WTC11 (cell line): ENCODE results near the gene NKX6-1. TPM values are rescaled to one million over a fixed set of nuclear protein-coding genes. Genes with fewer than 3 reads are reported as not detected.
A peak's percentile ranks its signal among the peaks of the same experiment; 100 is the strongest.

Experiments used
- ATAC-seq: fragments of 200-7000 bp; cut with Tn5 transposase; 2 replicates; pipeline ENCODE4 v1.10.0; 2021; ENCODE audit warnings: mild to moderate bottlenecking, moderate library complexity
- Bru-seq: library from RNA; stranded (reverse); fragments of 400-500 nt; gene quantifications from one replicate; lab custom pipeline; 2021; lab: Mats Ljungman, UMichigan
- CTCF ChIA-PET: fragments of 300-600 bp; sonication (Branson Sonifier 250); formaldehyde crosslinking; loops from one replicate; lab custom pipeline; 2021; ENCODE audit warnings: antibody characterized with exemption; lab: Charles Lee
- POLR2A ChIA-PET: fragments of 350-600 bp; sonication (Branson Sonifier 250); formaldehyde crosslinking; loops from one replicate; lab custom pipeline; 2021; ENCODE audit warnings: antibody characterized with exemption; lab: Charles Lee
- DNase-seq: peaks from one replicate; pipeline ENCODE4 v3.0.0; 2021; ENCODE audit warnings: low spot score
- H3K27ac Mint-ChIP-seq: 2 replicates; pipeline ENCODE4 v1.8.0; 2021; ENCODE audit warnings: mixed read lengths
- H3K27me3 Mint-ChIP-seq: 2 replicates; pipeline ENCODE4 v1.8.0; 2021; ENCODE audit warnings: low read depth, mild to moderate bottlenecking, moderate library complexity, mixed read lengths
- H3K36me3 Mint-ChIP-seq: 2 replicates; pipeline ENCODE4 v1.8.0; 2021; ENCODE audit warnings: mixed read lengths
- H3K4me1 Mint-ChIP-seq: 2 replicates; pipeline ENCODE4 v1.8.0; 2022; ENCODE audit warnings: mixed read lengths
- H3K4me3 Mint-ChIP-seq: 2 replicates; pipeline ENCODE4 v1.8.0; 2021; ENCODE audit warnings: mild to moderate bottlenecking, moderate library complexity, mixed read lengths
- H3K9me3 Mint-ChIP-seq: 2 replicates; pipeline ENCODE4 v1.8.0; 2021; ENCODE audit warnings: mixed read lengths
- CREM ChIP-seq: sonication (generic); formaldehyde crosslinking; IDR thresholded peaks from 2 replicates; pipeline ENCODE4 v1.8.1; 2022; ENCODE audit warnings: mild to moderate bottlenecking, missing genetic modification reagents, moderate library complexity
- FOXJ3 ChIP-seq: sonication (generic); formaldehyde crosslinking; IDR thresholded peaks from 2 replicates; pipeline ENCODE4 v1.9.0; 2021; ENCODE audit warnings: missing genetic modification reagents, mild to moderate bottlenecking, borderline replicate concordance
- FOXK1 ChIP-seq: sonication (generic); formaldehyde crosslinking; IDR thresholded peaks from 2 replicates; pipeline ENCODE4 v1.8.0; 2022; ENCODE audit warnings: mild to moderate bottlenecking, moderate library complexity, missing genetic modification reagents
- JAZF1 ChIP-seq: fragments of 250-450 bp; sonication (Bioruptor Pico); IDR thresholded peaks from 2 replicates; pipeline ENCODE4 v1.9.0; 2021; ENCODE audit warnings: moderate library complexity, mild to moderate bottlenecking, inconsistent platforms
- NFYB ChIP-seq: sonication (generic); formaldehyde crosslinking; conservative IDR thresholded peaks from 2 replicates; pipeline ENCODE4 v1.8.0; 2022; ENCODE audit warnings: low read depth, missing genetic modification reagents
- RELA ChIP-seq: sonication (generic); formaldehyde crosslinking; IDR thresholded peaks from 2 replicates; pipeline ENCODE4 v1.8.1; 2022; ENCODE audit warnings: missing genetic modification reagents, mild to moderate bottlenecking, borderline replicate concordance
- SP1 ChIP-seq: sonication (generic); formaldehyde crosslinking; conservative IDR thresholded peaks from 2 replicates; pipeline ENCODE4 v1.8.1; 2022; ENCODE audit warnings: missing genetic modification reagents
- TEAD4 ChIP-seq: sonication (generic); formaldehyde crosslinking; IDR thresholded peaks from 2 replicates; pipeline ENCODE4 v1.8.0; 2022; ENCODE audit warnings: mild to moderate bottlenecking, missing genetic modification reagents
- ZNF317 ChIP-seq: sonication (generic); formaldehyde crosslinking; IDR thresholded peaks from 2 replicates; pipeline ENCODE4 v1.8.1; 2023; ENCODE audit warnings: low read depth, mild to moderate bottlenecking, moderate library complexity, missing genetic modification reagents, borderline replicate concordance
- ZNF396 ChIP-seq: fragments of 250-450 bp; sonication (Bioruptor Pico); IDR thresholded peaks from 2 replicates; pipeline ENCODE4 v1.8.0; 2021; ENCODE audit warnings: mild to moderate bottlenecking, moderate library complexity, borderline replicate concordance
- ZNF423 ChIP-seq: fragments of 250-450 bp; sonication (Bioruptor Pico); IDR thresholded peaks from 2 replicates; pipeline ENCODE4 v2.1.2; 2022; ENCODE audit warnings: mild to moderate bottlenecking, moderate library complexity
- long read RNA-seq, 3 experiments: library from RNA in 1 of 3; library from capped mRNA in 1 of 3; library from polyadenylated mRNA in 1 of 3; unstranded in 2 of 3; stranded (forward) in 1 of 3; transcript quantifications; one replicate each; pipeline ENCODE4 v2.0.0, GENCODE V29; 2021
- total RNA-seq: library from RNA; stranded (reverse); gene quantifications from 3 replicates; pipeline ENCODE4 v1.2.3, GENCODE V29; 2021
- TF ChIP-seq, protein P1 (sequence below): sonication (generic); formaldehyde crosslinking; IDR thresholded peaks from 2 replicates; pipeline ENCODE4 v1.8.0; 2023; ENCODE audit warnings: missing genetic modification reagents, mild to moderate bottlenecking, borderline replicate concordance
- TF ChIP-seq, protein P2 (sequence below): sonication (generic); formaldehyde crosslinking; IDR thresholded peaks from 2 replicates; pipeline ENCODE4 v1.8.0; 2023; ENCODE audit warnings: mild to moderate bottlenecking, missing genetic modification reagents
- TF ChIP-seq, protein P3 (sequence below): sonication (generic); formaldehyde crosslinking; IDR thresholded peaks from 2 replicates; pipeline ENCODE4 v1.8.1; 2023; ENCODE audit warnings: mild to moderate bottlenecking, moderate library complexity, missing genetic modification reagents
- TF ChIP-seq, protein P4 (sequence below): sonication (generic); formaldehyde crosslinking; IDR thresholded peaks from 2 replicates; pipeline ENCODE4 v1.8.0; 2022; ENCODE audit warnings: mild to moderate bottlenecking, missing genetic modification reagents
- TF ChIP-seq, protein P5 (sequence below): sonication (generic); formaldehyde crosslinking; IDR thresholded peaks from 2 replicates; pipeline ENCODE4 v1.8.1; 2022; ENCODE audit warnings: mild to moderate bottlenecking, missing genetic modification reagents, moderate library complexity, borderline replicate concordance
- TF ChIP-seq, protein P6 (sequence below): sonication (generic); formaldehyde crosslinking; IDR thresholded peaks from 2 replicates; pipeline ENCODE4 v1.8.0; 2023; ENCODE audit warnings: missing genetic modification reagents
- TF ChIP-seq, protein P7 (sequence below): sonication (generic); formaldehyde crosslinking; IDR thresholded peaks from 2 replicates; pipeline ENCODE4 v1.8.1; 2022; ENCODE audit warnings: missing genetic modification reagents, borderline replicate concordance
- TF ChIP-seq, protein P8 (sequence below): fragments of 250-450 bp; sonication (Bioruptor Pico); IDR thresholded peaks from 2 replicates; pipeline ENCODE4 v1.9.0; 2021; ENCODE audit warnings: moderate library complexity, mild to moderate bottlenecking, inconsistent platforms, borderline replicate concordance

The NKX6-1 gene
- 0.09 to 0.14 TPM (median 0.09 TPM) in 3 replicates for total RNA-seq
- Bru-seq, nascent RNA = percentile 15 among the genes with signal in this experiment
- long read RNA-seq, experiment 1 = 0 reads
- long read RNA-seq, experiment 2 = 0 reads
- long read RNA-seq, experiment 3 = 0 reads

DNA sequence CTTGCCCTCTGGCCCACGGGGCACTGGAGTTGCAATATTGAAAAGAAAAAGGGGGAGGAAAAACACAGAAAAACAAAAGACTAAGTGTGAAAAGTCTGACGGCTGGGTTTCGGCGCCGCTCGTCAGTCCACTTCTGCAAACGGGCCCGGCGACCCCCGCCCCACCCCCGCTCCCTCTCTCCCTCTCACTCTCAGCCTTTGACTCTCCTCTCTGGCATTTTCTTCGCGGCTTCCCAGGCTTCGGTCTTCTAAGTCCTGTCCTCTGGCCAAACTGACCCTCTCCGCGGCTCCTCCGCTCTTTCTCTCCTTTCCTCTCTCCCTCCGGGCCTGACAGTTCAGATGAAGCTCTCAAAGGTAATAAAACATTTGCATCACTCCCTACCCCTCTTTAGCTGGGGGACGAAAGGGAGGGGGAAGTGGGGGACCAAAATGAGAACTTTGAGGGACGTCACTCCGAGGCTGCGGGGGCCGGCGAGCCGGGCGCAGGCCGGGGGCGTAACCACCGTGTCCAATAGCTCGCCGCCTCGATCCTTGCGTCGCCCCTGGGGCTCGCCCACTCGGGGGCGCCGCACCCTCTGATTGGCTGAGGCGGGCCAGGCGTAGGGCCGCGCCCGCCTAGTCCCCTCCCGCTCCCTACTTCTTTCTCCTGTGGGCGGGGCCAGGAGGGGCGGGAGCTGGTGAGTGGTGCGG is at the start of gene NKX6-1:
Gene NKX6-1, minus strand, starts transcription at position 358 of the 689 bp plus-strand sequence. CDS start 1,064 bp downstream, outside the sequence.
- no peaks in the 10 kb centered on the region for H3K36me3 Mint-ChIP-seq
- DNase-seq (peak; percentile 96), ATAC-seq (peak; percentile 87)
- ChIA-PET CTCF (interaction anchor here (0.8 to 9.8 kb wide), 8 partner anchors 8 to 80 kb away, joined by 3 to 242 read pairs (median 8); no protein-coding TSS in a partner anchor), POLR2A (interaction anchor here (0.7 to 1.7 kb wide), 2 partner anchors 15 to 19 kb away, joined by 4 read pairs; no protein-coding TSS in a partner anchor)
- H3K4me1 Mint-ChIP-seq = peaks cover 71% of the 10 kb centered on the region
- peak within 1 kb of the TSS; percentile 63; the same call in 1 of the 2 replicates for H3K27ac Mint-ChIP-seq
- peak within 1 kb of the TSS; percentile 82 for H3K4me3 Mint-ChIP-seq
- TF ChIP-seq NFYB (peak; percentile 84), SP1 (CRISPR knock-in tag) (peak; percentile 83)
- TF ChIP-seq, protein P1, sequence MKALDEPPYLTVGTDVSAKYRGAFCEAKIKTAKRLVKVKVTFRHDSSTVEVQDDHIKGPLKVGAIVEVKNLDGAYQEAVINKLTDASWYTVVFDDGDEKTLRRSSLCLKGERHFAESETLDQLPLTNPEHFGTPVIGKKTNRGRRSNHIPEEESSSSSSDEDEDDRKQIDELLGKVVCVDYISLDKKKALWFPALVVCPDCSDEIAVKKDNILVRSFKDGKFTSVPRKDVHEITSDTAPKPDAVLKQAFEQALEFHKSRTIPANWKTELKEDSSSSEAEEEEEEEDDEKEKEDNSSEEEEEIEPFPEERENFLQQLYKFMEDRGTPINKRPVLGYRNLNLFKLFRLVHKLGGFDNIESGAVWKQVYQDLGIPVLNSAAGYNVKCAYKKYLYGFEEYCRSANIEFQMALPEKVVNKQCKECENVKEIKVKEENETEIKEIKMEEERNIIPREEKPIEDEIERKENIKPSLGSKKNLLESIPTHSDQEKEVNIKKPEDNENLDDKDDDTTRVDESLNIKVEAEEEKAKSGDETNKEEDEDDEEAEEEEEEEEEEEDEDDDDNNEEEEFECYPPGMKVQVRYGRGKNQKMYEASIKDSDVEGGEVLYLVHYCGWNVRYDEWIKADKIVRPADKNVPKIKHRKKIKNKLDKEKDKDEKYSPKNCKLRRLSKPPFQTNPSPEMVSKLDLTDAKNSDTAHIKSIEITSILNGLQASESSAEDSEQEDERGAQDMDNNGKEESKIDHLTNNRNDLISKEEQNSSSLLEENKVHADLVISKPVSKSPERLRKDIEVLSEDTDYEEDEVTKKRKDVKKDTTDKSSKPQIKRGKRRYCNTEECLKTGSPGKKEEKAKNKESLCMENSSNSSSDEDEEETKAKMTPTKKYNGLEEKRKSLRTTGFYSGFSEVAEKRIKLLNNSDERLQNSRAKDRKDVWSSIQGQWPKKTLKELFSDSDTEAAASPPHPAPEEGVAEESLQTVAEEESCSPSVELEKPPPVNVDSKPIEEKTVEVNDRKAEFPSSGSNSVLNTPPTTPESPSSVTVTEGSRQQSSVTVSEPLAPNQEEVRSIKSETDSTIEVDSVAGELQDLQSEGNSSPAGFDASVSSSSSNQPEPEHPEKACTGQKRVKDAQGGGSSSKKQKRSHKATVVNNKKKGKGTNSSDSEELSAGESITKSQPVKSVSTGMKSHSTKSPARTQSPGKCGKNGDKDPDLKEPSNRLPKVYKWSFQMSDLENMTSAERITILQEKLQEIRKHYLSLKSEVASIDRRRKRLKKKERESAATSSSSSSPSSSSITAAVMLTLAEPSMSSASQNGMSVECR (CRISPR knock-in tag) = no peak
- H3K9me3 Mint-ChIP-seq = no peaks in the 10 kb centered on the region
- H3K27me3 Mint-ChIP-seq = peaks cover 99% of the 10 kb centered on the region

DNA sequence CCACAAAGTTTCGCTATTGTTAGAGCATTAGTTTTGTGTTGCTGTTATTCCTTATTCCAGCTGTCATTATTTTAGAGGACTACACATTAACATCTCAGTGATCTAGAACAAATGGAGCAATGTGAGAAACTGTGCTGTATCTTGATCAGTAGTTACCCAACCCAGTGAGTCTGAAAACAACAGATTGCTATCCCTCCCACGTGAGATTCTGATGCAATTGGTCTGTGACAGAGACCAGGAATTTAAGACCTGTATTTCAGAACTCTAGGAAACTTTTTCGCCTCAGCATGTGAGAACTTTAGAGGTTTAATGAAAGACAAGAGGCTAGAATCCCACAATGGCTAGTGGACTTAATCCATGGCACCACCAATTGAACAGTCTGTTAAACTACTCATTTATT is 48.1 kb upstream of the NKX6-1 start:
- Mint-ChIP-seq H3K4me1 (peaks cover 10% of the 10 kb centered on the region; the same call in 1 of the 2 replicates), H3K36me3 (no peaks in the 10 kb centered on the region), H3K4me3 (no peak overlapping the region), H3K27me3 (no peaks in the 10 kb centered on the region), H3K27ac (no peak overlapping the region), H3K9me3 (no peaks in the 10 kb centered on the region)
- DNase-seq (no peak), ATAC-seq (no peak)
- TF ChIP-seq, protein P2, sequence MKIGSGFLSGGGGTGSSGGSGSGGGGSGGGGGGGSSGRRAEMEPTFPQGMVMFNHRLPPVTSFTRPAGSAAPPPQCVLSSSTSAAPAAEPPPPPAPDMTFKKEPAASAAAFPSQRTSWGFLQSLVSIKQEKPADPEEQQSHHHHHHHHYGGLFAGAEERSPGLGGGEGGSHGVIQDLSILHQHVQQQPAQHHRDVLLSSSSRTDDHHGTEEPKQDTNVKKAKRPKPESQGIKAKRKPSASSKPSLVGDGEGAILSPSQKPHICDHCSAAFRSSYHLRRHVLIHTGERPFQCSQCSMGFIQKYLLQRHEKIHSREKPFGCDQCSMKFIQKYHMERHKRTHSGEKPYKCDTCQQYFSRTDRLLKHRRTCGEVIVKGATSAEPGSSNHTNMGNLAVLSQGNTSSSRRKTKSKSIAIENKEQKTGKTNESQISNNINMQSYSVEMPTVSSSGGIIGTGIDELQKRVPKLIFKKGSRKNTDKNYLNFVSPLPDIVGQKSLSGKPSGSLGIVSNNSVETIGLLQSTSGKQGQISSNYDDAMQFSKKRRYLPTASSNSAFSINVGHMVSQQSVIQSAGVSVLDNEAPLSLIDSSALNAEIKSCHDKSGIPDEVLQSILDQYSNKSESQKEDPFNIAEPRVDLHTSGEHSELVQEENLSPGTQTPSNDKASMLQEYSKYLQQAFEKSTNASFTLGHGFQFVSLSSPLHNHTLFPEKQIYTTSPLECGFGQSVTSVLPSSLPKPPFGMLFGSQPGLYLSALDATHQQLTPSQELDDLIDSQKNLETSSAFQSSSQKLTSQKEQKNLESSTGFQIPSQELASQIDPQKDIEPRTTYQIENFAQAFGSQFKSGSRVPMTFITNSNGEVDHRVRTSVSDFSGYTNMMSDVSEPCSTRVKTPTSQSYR (CRISPR knock-in tag) = no peak
- TF ChIP-seq CREM = no peak
- TF ChIP-seq, protein P3, sequence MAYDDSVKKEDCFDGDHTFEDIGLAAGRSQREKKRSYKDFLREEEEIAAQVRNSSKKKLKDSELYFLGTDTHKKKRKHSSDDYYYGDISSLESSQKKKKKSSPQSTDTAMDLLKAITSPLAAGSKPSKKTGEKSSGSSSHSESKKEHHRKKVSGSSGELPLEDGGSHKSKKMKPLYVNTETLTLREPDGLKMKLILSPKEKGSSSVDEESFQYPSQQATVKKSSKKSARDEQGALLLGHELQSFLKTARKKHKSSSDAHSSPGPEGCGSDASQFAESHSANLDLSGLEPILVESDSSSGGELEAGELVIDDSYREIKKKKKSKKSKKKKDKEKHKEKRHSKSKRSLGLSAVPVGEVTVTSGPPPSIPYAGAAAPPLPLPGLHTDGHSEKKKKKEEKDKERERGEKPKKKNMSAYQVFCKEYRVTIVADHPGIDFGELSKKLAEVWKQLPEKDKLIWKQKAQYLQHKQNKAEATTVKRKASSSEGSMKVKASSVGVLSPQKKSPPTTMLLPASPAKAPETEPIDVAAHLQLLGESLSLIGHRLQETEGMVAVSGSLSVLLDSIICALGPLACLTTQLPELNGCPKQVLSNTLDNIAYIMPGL = no peak
- no peak for TF ChIP-seq ZNF423
- TF ChIP-seq SP1 (CRISPR knock-in tag) = no peak
- TF ChIP-seq, protein P4, sequence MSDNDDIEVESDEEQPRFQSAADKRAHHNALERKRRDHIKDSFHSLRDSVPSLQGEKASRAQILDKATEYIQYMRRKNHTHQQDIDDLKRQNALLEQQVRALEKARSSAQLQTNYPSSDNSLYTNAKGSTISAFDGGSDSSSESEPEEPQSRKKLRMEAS = no peak
- TF ChIP-seq ZNF317 (CRISPR knock-in tag) = no peak
- TF ChIP-seq FOXK1 (CRISPR knock-in tag) = no peak
- TF ChIP-seq FOXJ3 (CRISPR knock-in tag) = no peak
- no peak for TF ChIP-seq JAZF1 (CRISPR knock-in tag)
- no peak for TF ChIP-seq TEAD4
- no peak for TF ChIP-seq RELA
- TF ChIP-seq, protein P5, sequence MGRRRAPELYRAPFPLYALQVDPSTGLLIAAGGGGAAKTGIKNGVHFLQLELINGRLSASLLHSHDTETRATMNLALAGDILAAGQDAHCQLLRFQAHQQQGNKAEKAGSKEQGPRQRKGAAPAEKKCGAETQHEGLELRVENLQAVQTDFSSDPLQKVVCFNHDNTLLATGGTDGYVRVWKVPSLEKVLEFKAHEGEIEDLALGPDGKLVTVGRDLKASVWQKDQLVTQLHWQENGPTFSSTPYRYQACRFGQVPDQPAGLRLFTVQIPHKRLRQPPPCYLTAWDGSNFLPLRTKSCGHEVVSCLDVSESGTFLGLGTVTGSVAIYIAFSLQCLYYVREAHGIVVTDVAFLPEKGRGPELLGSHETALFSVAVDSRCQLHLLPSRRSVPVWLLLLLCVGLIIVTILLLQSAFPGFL (CRISPR knock-in tag) = no peak
- TF ChIP-seq, protein P6, sequence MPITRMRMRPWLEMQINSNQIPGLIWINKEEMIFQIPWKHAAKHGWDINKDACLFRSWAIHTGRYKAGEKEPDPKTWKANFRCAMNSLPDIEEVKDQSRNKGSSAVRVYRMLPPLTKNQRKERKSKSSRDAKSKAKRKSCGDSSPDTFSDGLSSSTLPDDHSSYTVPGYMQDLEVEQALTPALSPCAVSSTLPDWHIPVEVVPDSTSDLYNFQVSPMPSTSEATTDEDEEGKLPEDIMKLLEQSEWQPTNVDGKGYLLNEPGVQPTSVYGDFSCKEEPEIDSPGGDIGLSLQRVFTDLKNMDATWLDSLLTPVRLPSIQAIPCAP (CRISPR knock-in tag) = no peak
- TF ChIP-seq, protein P7, sequence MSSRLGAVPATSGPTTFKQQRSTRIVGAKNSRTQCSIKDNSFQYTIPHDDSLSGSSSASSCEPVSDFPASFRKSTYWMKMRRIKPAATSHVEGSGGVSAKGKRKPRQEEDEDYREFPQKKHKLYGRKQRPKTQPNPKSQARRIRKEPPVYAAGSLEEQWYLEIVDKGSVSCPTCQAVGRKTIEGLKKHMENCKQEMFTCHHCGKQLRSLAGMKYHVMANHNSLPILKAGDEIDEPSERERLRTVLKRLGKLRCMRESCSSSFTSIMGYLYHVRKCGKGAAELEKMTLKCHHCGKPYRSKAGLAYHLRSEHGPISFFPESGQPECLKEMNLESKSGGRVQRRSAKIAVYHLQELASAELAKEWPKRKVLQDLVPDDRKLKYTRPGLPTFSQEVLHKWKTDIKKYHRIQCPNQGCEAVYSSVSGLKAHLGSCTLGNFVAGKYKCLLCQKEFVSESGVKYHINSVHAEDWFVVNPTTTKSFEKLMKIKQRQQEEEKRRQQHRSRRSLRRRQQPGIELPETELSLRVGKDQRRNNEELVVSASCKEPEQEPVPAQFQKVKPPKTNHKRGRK (CRISPR knock-in tag) = no peak
- TF ChIP-seq, protein P8, sequence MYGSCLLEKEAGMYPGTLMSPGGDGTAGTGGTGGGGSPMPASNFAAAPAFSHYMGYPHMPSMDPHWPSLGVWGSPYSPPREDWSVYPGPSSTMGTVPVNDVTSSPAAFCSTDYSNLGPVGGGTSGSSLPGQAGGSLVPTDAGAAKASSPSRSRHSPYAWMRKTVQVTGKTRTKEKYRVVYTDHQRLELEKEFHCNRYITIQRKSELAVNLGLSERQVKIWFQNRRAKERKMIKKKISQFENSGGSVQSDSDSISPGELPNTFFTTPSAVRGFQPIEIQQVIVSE (CRISPR knock-in tag) = no peak
- no peak for TF ChIP-seq ZNF396
- ChIA-PET CTCF (interaction anchor here (1.5 kb wide), 1 partner anchor 18 kb away, joined by 3 read pairs; no protein-coding TSS in a partner anchor), POLR2A (no interaction called here)
